ENCODE data around the gene TULP4. TPM values are rescaled to one million over a fixed set of nuclear protein-coding genes. Genes with fewer than 3 reads are reported as not detected.
"Not testable (repeated sequence)": the region's sequence is repeated elsewhere in the genome, so short reads cannot be mapped to it uniquely, and the experiment has no call there.

The TULP4 gene
- total RNA-seq, 1 donor from 2014 or later: 242 TPM

DNA sequence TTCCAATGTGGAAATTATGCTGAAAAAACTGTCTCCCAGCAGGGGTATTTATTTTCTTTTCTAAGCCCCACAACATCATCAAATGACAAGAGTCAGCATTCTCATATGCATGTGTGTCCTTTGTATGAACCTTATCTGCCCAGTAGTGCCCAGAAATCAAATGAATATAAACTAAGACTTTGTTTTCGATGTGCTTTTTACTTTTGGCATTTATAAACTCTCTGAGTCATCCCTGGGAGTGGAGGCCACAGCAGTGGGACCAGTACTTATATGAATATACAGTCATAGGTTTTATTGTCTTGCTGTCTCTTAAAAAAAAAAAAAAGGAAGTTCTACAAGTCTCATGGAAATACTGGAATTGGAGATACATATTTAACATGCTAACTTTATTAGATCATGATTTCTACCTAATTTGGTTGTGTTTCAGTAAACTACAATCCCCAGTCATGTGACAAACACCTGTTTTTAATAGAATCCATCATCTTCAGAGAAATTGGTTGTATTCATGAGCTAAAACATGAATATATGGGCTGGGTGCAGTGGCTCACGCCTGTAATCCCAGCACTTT is 148.4 kb downstream of the TULP4 start:
- peak; percentile 26 for DNase-seq (ENCODE audit: low read depth)

DNA sequence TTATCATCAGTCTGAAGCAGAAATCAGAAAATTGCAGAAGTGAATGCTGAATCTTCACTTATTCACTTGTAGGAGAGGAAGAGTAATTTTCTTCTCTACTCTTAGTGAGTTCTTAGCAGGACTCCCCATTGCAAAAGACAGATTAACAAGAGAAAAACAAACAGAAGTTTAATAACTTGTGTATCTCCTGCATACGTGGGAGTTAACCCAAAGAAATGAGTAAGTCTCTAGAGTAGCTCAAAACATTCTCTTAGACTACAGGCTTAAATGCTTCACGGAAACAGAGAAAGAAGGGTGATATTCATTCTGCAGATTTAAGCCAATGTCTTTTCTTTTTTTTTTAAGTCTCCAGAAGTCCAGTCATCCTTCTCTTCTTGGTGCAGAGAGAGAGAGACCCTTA is 149.7 kb downstream of the TULP4 start:
- no peak for DNase-seq (ENCODE audit: low read depth)

DNA sequence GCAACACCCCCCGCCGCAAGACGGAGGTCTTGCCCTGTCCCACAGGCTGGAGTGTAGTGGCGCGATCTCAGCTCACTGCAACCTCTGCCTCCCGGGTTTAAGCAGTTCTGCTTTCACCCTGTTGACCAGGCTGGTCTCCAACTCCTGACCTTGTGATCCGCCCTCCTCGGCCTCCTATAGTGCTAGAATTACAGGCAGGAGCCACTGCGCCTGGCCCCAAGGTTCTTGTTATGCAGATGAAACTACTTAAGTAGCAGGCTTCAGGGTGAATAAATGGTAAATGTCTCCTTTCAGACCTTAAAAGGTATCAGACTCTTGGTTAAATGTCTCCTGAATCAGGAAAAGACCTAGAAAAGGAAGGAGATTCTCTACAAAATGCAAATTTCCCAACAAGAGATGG is 152.2 kb downstream of the TULP4 start:
- DNase-seq (ENCODE audit: low read depth): no peak

- no peak for DNase-seq (ENCODE audit: low read depth)
These were observed 153.0 kb downstream of the TULP4 start for GRCh38 chr6:158465257-158465656.

- DNase-seq (ENCODE audit: low read depth): no peak
These were observed 153.5 kb downstream of the TULP4 start for GRCh38 chr6:158465747-158466146.

- no peak for DNase-seq (ENCODE audit: low read depth)
These were observed 155.7 kb downstream of the TULP4 start for GRCh38 chr6:158467923-158468322.

DNA sequence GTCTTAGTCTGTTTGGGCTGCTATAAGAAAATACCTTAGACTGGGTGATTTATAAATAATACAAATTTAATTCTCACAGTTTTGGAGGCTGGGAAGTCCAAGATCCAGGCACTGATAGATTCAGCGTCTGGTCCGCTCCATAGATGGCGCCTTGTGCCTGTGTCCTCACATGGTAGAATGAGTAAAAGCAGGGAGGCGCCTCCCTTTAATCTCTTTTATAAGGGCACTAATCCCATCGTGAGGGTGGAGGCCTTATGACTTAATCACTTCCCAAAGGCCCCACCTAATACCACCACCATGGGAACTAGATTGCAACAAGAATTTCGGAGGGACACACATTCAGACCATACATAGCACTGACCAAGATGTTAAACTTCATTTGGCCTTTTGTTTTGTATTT is 156.4 kb downstream of the TULP4 start:
- no peak for DNase-seq (ENCODE audit: low read depth)

DNA sequence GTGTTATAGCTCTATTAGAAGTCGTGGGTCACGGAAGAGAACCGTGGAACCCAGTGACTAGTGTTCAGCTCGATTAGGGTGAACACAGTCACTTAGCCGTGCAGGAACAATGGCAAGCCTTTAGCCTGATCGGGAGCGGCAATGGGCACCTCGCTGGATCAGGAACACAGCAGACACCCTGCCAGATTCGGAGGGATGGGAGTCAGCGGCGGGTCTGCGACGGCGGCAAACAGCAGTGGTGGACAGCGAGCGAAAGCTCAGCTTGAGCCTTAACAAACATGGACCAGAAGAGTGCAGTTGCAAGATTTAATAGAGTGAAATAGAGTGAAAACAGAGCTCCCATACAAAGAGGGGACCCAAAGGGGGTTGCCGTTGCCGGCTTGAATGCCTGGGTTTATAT is 157.8 kb downstream of the TULP4 start:
- DNase-seq (ENCODE audit: low read depth): not testable (repeated sequence)

- DNase-seq (ENCODE audit: low read depth): no peak
These were observed 159.1 kb downstream of the TULP4 start for GRCh38 chr6:158471339-158471738.

DNA sequence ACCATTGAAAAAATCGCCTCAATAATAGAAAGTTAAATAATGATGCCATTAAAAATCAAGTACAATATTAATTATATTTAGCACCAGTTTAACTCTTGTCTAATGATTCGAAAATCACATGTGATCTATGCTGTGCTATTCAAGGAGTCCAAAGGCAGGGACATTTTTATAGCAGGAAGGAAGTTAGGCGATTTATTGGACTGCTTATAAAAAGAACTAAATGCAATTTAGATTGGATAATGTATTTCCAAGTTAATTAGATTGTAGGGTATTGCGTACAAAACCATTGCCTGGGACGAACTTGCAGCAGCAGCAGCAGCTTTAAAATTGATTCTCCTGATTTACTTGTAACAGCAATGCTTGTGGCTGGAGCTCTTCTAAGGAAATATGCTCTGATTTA is 160.2 kb downstream of the TULP4 start:
- no peak for DNase-seq (ENCODE audit: low read depth)

DNA sequence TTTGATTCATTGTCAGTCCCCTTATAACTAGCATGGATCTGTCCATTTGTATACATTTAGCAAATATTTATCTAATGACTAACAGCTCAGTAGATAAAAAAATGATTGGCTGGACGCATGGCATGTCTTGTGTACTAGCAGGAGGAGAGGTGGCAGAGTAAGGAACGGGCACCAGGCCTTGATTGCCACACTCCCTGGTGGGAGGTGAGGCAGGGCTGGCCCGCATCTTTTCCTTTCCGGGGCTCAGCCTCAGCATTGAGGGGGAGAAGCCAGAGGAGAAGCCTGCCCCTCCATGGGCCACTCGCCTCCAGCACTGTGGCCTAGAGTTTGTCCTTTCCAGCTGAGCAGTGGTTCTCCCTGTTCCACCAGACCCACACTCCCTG is 162.7 kb downstream of the TULP4 start:
- no peak for DNase-seq (ENCODE audit: low read depth)

GRCh38 chr6:158475344-158476302 is 163.4 kb downstream of the TULP4 start:
- peak; percentile 97 for DNase-seq (ENCODE audit: low read depth)

- no peak for DNase-seq (ENCODE audit: low read depth)
These were observed 164.1 kb downstream of the TULP4 start for GRCh38 chr6:158476389-158476788.

DNA sequence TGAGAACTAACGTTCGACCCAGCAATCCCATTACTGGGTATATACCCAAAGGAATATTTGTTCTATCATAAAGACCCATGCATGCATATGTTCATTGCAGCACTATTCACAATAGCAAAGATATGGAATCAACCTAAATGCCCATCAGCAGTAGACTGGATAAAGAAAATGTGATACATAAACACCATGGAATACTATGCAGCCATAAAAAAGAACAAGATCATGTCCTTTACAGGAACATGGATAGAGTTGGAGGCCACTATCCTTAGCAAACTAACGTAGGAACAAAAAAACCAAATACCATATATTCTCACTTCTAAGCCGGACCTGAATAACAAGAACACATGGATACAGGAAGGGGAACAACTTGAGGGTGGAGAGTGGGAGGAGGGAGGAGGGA is 165.5 kb downstream of the TULP4 start:
- DNase-seq (ENCODE audit: low read depth): not testable (repeated sequence)

GRCh38 chr6:158480989-158481388 is 168.7 kb downstream of the TULP4 start:
- no peak for DNase-seq (ENCODE audit: low read depth)

GRCh38 chr6:158481690-158482473 is 169.6 kb downstream of the TULP4 start:
- peak; percentile 85 for DNase-seq (ENCODE audit: low read depth)

DNA sequence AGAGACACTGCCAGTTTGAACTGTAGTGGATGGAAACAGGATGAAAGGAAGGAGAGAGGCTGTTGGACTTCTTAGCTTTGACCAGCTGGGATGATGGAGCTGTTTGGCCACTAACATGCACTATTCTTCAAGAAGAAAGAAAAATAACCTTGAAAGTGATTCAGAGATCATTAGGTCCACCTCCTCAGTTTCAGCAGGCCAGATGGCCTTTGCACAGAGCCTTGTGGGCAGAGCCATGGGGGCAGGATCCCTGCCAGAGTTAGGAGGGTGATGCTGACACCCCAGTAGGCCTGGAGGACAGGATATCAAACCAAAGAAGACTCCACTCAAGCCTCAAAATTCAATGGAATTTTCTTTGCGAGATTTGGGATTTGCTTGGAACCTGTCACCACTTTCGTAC is 173.2 kb downstream of the TULP4 start:
- DNase-seq (ENCODE audit: low read depth): peak; percentile 57

DNA sequence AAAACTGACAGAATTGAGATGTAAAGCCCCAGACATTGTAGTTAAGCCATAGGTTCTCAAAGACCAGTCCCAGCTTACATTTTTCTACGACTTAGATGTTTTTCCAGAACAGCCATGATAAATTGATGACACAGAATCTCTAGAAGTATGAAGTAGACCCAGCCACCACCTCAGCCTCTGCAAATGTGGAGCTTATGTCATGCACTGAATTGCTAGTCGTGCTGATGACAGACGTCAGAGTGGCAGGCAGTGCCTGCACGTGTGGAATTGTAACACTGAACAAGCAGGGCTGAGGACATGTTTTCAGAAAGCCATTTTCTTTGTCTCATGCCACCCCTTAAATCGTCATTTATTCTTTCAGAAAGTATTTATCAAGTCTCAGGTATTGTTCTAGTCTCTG is 175.2 kb downstream of the TULP4 start:
- peak; percentile 64 for DNase-seq (ENCODE audit: low read depth)

GRCh38 chr6:158488065-158488464 is 175.8 kb downstream of the TULP4 start:
- DNase-seq (ENCODE audit: low read depth): peak; percentile 88

DNA sequence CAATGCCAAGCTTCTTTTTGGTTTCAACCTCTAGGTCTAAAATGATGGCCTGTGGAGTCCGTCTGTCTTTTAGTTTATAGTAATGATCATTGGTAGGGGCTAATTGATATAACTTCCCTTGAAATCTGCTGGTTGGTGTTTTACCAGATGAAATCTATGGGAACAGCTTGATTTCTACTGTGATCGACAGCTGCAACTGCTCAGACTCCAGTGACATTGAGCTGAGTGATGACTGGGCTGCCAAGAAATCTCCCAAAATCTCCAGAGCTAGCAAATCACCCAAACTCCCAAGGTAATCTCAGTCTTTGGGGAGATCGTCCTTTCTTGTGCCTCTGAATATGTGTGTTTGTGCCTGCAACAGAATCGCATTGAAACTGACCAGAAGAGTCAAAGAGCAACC is 177.2 kb downstream of the TULP4 start:
- peak; percentile 76 for DNase-seq (ENCODE audit: low read depth)

GRCh38 chr6:158492881-158493280 is 180.6 kb downstream of the TULP4 start:
- DNase-seq (ENCODE audit: low read depth): no peak

GRCh38 chr6:158496700-158497099 is 184.4 kb downstream of the TULP4 start:
- DNase-seq (ENCODE audit: low read depth): no peak
